Testis (tissue), 2 donors: ENCODE results near the gene MDM4.

Experiments
- CTCF ChIP-seq, 3 experiments: fragments of 450-650 bp in 2 of 3; fragments of 200-600 bp in 1 of 3; sonication (generic) in 1 of 3; IDR thresholded peaks; one replicate each; pipeline ENCODE4 v1.5.1; 2016 to 2019; ENCODE audit warnings: antibody characterized with exemption in 3 of 3, mild to moderate bottlenecking in 2 of 3, moderate library complexity in 1 of 3
- POLR2A ChIP-seq: fragments of 450-650 bp; IDR thresholded peaks from one replicate; pipeline ENCODE4 v1.6.1; 2017; ENCODE audit warnings: antibody characterized with exemption, mild to moderate bottlenecking, moderate library complexity

- no peak for TF ChIP-seq CTCF (IDR thresholded peaks at IDR 0.05)
- no peak for TF ChIP-seq POLR2A
Observed at GRCh38 chr1:204511366-204511765, 4.8 kb upstream of the MDM4 start.
